ENCODE results near the gene DENND1A.

DNA sequence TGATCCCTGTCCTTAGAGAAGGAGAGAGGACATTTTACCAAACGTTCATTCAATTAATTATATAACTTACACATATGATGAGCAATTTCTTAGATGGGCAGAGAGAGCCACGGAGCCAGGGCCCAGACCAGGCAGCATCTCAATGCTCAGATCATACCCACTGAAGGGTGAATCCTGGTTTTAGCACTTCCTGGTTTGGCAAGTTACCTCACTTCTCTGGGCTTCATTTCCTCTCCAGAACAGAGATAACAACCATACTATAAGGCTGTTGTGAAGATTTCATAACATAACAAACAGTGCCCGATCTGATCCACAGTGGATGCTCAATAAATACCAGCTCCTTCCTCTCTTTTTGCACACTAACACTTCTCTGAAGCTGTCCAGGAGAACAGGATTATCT, 271.1 kb downstream of the DENND1A start:
- TF ChIP-seq, protein P1, sequence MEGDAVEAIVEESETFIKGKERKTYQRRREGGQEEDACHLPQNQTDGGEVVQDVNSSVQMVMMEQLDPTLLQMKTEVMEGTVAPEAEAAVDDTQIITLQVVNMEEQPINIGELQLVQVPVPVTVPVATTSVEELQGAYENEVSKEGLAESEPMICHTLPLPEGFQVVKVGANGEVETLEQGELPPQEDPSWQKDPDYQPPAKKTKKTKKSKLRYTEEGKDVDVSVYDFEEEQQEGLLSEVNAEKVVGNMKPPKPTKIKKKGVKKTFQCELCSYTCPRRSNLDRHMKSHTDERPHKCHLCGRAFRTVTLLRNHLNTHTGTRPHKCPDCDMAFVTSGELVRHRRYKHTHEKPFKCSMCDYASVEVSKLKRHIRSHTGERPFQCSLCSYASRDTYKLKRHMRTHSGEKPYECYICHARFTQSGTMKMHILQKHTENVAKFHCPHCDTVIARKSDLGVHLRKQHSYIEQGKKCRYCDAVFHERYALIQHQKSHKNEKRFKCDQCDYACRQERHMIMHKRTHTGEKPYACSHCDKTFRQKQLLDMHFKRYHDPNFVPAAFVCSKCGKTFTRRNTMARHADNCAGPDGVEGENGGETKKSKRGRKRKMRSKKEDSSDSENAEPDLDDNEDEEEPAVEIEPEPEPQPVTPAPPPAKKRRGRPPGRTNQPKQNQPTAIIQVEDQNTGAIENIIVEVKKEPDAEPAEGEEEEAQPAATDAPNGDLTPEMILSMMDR (IDR thresholded peaks at IDR 0.05): no peak
- TF ChIP-seq POLR2A (IDR thresholded peaks at IDR 0.05): no peak
